Fibroblast of mammary gland (primary cell): ENCODE data around the gene DTX4.

Experiments
- DNase-seq: peaks from one replicate; pipeline ENCODE4 v3.0.0-alpha.2; 2010; ENCODE audit warnings: low read depth
- H3K4me3 ChIP-seq: 2 replicates; pipeline ENCODE4 v1.5.1; 2011; ENCODE audit warnings: low read depth, mild to moderate bottlenecking, low read length, moderate library complexity; ENCODE audit not compliant: control insufficient read depth
- CTCF ChIP-seq: conservative IDR thresholded peaks from 2 replicates; pipeline ENCODE4 v1.5.1; 2011; ENCODE audit warnings: low read depth, low read length, inconsistent platforms; ENCODE audit not compliant: control insufficient read depth, insufficient read depth

DTX4 gene

GRCh38 chr11:59196777-59197176 is 24.8 kb downstream of the DTX4 start:
- TF ChIP-seq CTCF = no peak
- DNase-seq = no peak
- no peak overlapping the region for H3K4me3 ChIP-seq

GRCh38 chr11:59197991-59198390 is 26.1 kb downstream of the DTX4 start:
- DNase-seq = no peak
- no peak overlapping the region for H3K4me3 ChIP-seq
- no peak for TF ChIP-seq CTCF

GRCh38 chr11:59198726-59199125 is 26.8 kb downstream of the DTX4 start:
- TF ChIP-seq CTCF = no peak
- DNase-seq = no peak

GRCh38 chr11:59199546-59200422 is 27.9 kb downstream of the DTX4 start:
- no peak for DNase-seq
- no peak overlapping the region for H3K4me3 ChIP-seq
- TF ChIP-seq CTCF = no peak

More at GRCh38 chr11:59198726-59199125, 26.8 kb downstream of the DTX4 start:
- H3K4me3 ChIP-seq = no peak overlapping the region

GRCh38 chr11:59200423-59200746 is 28.5 kb downstream of the DTX4 start:
- TF ChIP-seq CTCF = no peak
- H3K4me3 ChIP-seq = no peak overlapping the region
- no peak for DNase-seq

GRCh38 chr11:59201353-59201752 is 29.4 kb downstream of the DTX4 start:
- DNase-seq = no peak
- H3K4me3 ChIP-seq = no peak overlapping the region
- peak; percentile 1 for TF ChIP-seq CTCF

- H3K4me3 ChIP-seq = no peak overlapping the region
- DNase-seq = no peak
- no peak for TF ChIP-seq CTCF
Observed at GRCh38 chr11:59204746-59205145, 32.8 kb downstream of the DTX4 start.
